CD4-positive, alpha-beta memory T cell (primary cell): ENCODE results near the gene SLC9A1. TPM values are rescaled to one million over a fixed set of nuclear protein-coding genes. Genes with fewer than 3 reads are reported as not detected.
"Not testable (repeated sequence)": the region's sequence is repeated elsewhere in the genome, so short reads cannot be mapped to it uniquely, and the experiment has no call there.

Experiments
- CTCF ChIA-PET: fragments of 350-600 bp; sonication (Branson Sonifier 250); formaldehyde crosslinking; loops from one replicate; lab custom pipeline; 2021; ENCODE audit warnings: inconsistent platforms; ENCODE audit not compliant: partially characterized antibody; lab: Charles Lee
- POLR2A ChIA-PET: fragments of 350-600 bp; sonication (Branson Sonifier 250); formaldehyde crosslinking; loops from one replicate; lab custom pipeline; 2021; ENCODE audit not compliant: partially characterized antibody; lab: Charles Lee
- DNase-seq, 5 donors: peaks; one replicate each; pipeline versions ENCODE4 v3.0.0 to v3.0.0-alpha.2; 2020 to 2022; ENCODE audit warnings: mixed read lengths in 1 of 5
- H3K27ac ChIP-seq: one replicate; pipeline ENCODE4 v1.7.0; 2013; ENCODE audit warnings: low read depth, low read length
- H3K27me3 ChIP-seq: 2 replicates; pipeline ENCODE4 v1.7.0; 2013; ENCODE audit warnings: mild to moderate bottlenecking, low read length, moderate library complexity; ENCODE audit not compliant: insufficient read depth
- H3K36me3 ChIP-seq: 2 replicates; pipeline ENCODE4 v1.7.0; 2013; ENCODE audit warnings: mild to moderate bottlenecking, low read length, moderate library complexity; ENCODE audit not compliant: insufficient read depth
- H3K4me1 ChIP-seq: 2 replicates; pipeline ENCODE4 v1.7.0; 2013; ENCODE audit warnings: mild to moderate bottlenecking, low read length, moderate library complexity; ENCODE audit not compliant: insufficient read depth
- H3K4me3 ChIP-seq, 2 donors: one replicate each; pipeline ENCODE4 v1.7.0; 2013; ENCODE audit warnings: low read length in 2 of 2, mild to moderate bottlenecking in 1 of 2
- H3K9me3 ChIP-seq, 2 donors: one replicate each; pipeline ENCODE4 v1.7.0; 2013; ENCODE audit warnings: low read length in 2 of 2, control low read depth in 1 of 2; ENCODE audit not compliant: control insufficient read depth in 1 of 2
- H3K27ac Mint-ChIP-seq, 7 donors: one replicate each; pipeline ENCODE4 v1.8.0; 2020 to 2021; ENCODE audit warnings: mixed read lengths in 7 of 7, mild to moderate bottlenecking in 6 of 7, inconsistent platforms in 3 of 7, moderate library complexity in 3 of 7
- H3K27me3 Mint-ChIP-seq, 2 donors: one replicate each; pipeline ENCODE4 v1.8.0; 2020 to 2021; ENCODE audit warnings: mixed read lengths in 2 of 2
- H3K36me3 Mint-ChIP-seq, 2 donors: one replicate each; pipeline ENCODE4 v1.8.0; 2020 to 2021; ENCODE audit warnings: mixed read lengths in 2 of 2, inconsistent platforms in 1 of 2, mild to moderate bottlenecking in 1 of 2
- H3K4me1 Mint-ChIP-seq, 4 donors: one replicate each; pipeline ENCODE4 v1.8.0; 2020 to 2021; ENCODE audit warnings: mixed read lengths in 4 of 4, mild to moderate bottlenecking in 1 of 4
- H3K4me3 Mint-ChIP-seq, 8 donors: one replicate each; pipeline ENCODE4 v1.8.0; 2020 to 2021; ENCODE audit warnings: mixed read lengths in 8 of 8, mild to moderate bottlenecking in 7 of 8, moderate library complexity in 6 of 8, inconsistent platforms in 3 of 8
- H3K9me3 Mint-ChIP-seq, 8 donors: one replicate each; pipeline ENCODE4 v1.8.0; 2020 to 2021; ENCODE audit warnings: mixed read lengths in 8 of 8, mild to moderate bottlenecking in 5 of 8, inconsistent platforms in 3 of 8, moderate library complexity in 1 of 8
- intact Hi-C: fragments of 100-400 bp; cut with micrococcal nuclease; formaldehyde crosslinking; loops from one replicate; pipeline ENCODE4 v1.15.1; 2023
- polyA plus RNA-seq, 2 donors: library from polyadenylated mRNA; unstranded; fragments of 300-500 nt; fragmentation: Illumina TruSeq; gene quantifications; one replicate each; pipeline ENCODE4 v1.2.3, GENCODE V29; 2021
- total RNA-seq, 2 experiments: library from RNA; stranded (reverse); gene quantifications; one replicate each; pipeline ENCODE4 v1.2.3, GENCODE V29; 2021

The SLC9A1 gene
- total and polyA plus RNA-seq, 4 experiments from 2014 or later = 2.1 to 15.0 (median 12.3) TPM

DNA sequence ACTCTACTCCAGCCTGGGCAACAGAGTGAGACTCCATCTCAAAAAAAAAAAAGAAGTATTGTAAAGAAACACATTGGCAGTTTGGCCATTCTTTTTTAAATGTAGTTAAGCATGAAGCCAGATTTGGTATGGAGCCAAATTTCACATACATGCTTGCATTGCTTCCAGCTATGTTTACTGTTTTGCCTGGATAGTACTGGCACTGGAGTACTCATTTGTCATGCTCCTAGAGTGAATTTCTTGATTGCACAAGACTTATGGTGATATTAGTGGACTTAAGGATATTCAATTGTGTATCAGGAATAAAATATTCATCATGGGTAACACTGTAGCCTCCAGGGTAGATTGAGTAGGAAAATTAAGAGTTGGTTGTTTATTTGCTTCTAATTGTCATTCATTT, 24.5 kb upstream of the SLC9A1 start:
- ChIA-PET POLR2A (no interaction called here), CTCF (interaction anchor here (1.2 kb wide), 1 partner anchor 182 kb away, joined by 3 read pairs; no protein-coding TSS in a partner anchor)
- DNase-seq = no peak
- Histone ChIP-seq H3K36me3 (no peaks in the 10 kb centered on the region), H3K9me3 (no peaks in the 10 kb centered on the region), H3K4me3 (no peak overlapping the region), H3K4me1 (no peaks in the 10 kb centered on the region), H3K27ac (no peak overlapping the region), H3K27me3 (no peaks in the 10 kb centered on the region)
- Mint-ChIP-seq H3K27ac (no peak overlapping the region), H3K36me3 (no peaks in the 10 kb centered on the region), H3K27me3 (no peaks in the 10 kb centered on the region), H3K9me3 (peaks cover 0 to 23% (median 7%) of the 10 kb centered on the region in 8 donors), H3K4me3 (no peak overlapping the region), H3K4me1 (no peaks in the 10 kb centered on the region)
- intact Hi-C loops = no loop called here

- peaks cover 0 to 12% (median 0%) of the 10 kb centered on the region in 8 donors for H3K9me3 Mint-ChIP-seq
- H3K27me3 Mint-ChIP-seq = no peaks in the 10 kb centered on the region
- Histone ChIP-seq H3K27me3 (no peaks in the 10 kb centered on the region), H3K27ac (no peak overlapping the region), H3K9me3 (no peaks in the 10 kb centered on the region), H3K36me3 (no peaks in the 10 kb centered on the region), H3K4me3 (no peak overlapping the region), H3K4me1 (no peaks in the 10 kb centered on the region)
- no peaks in the 10 kb centered on the region for H3K36me3 Mint-ChIP-seq
- ChIA-PET POLR2A (no interaction called here), CTCF (no interaction called here)
- no peak for DNase-seq
- intact Hi-C loops = no loop called here
- no peak overlapping the region for H3K4me3 Mint-ChIP-seq
- H3K27ac Mint-ChIP-seq = no peak overlapping the region
- no peaks in the 10 kb centered on the region for H3K4me1 Mint-ChIP-seq
Observed at GRCh38 chr1:27176954-27177353, 22.0 kb upstream of the SLC9A1 start.

GRCh38 chr1:27176323-27176722, 21.4 kb upstream of the SLC9A1 start:
- H3K36me3 ChIP-seq = no peaks in the 10 kb centered on the region
- Mint-ChIP-seq H3K4me3 (no peak overlapping the region), H3K27me3 (no peaks in the 10 kb centered on the region), H3K9me3 (peaks cover 0 to 12% (median 0%) of the 10 kb centered on the region in 8 donors), H3K36me3 (no peaks in the 10 kb centered on the region), H3K27ac (no peak overlapping the region), H3K4me1 (no peaks in the 10 kb centered on the region)
- no peaks in the 10 kb centered on the region for H3K4me1 ChIP-seq
- H3K27ac ChIP-seq = no peak overlapping the region
- intact Hi-C loops = no loop called here
- ChIA-PET POLR2A (no interaction called here), CTCF (interaction anchor here (1.3 kb wide), 1 partner anchor 20 kb away, joined by 5 read pairs; no protein-coding TSS in a partner anchor)
- no peak overlapping the region for H3K4me3 ChIP-seq
- no peaks in the 10 kb centered on the region for H3K27me3 ChIP-seq
- no peak for DNase-seq
- H3K9me3 ChIP-seq = no peaks in the 10 kb centered on the region

DNA sequence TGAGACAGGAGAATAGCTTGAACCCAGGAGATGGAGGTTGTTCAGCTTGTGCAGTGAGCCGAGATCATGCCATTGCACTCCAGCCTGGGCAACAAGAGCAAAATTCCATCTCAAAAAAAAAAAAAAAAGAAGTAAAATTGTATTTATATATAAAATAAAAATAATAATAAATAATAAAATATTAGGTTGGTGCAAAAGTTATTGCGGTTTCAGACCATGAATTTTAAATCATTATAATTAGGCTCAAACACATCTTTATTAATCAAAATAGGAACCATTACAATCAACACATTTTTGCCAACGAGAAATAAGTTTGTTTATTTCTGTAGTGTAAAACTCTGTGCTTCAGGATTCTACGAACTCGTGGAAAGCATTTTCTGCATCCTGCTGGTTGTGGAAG, 18.1 kb upstream of the SLC9A1 start:
- H3K9me3 ChIP-seq, DNase-seq, H3K27ac Mint-ChIP-seq, H3K27ac ChIP-seq, H3K36me3 Mint-ChIP-seq, H3K4me3 Mint-ChIP-seq, POLR2A ChIA-PET, H3K36me3 ChIP-seq, H3K9me3 Mint-ChIP-seq, H3K27me3 Mint-ChIP-seq, intact Hi-C loops, H3K4me1 Mint-ChIP-seq, H3K4me1 ChIP-seq, H3K4me3 ChIP-seq, H3K27me3 ChIP-seq: not testable (repeated sequence)
- CTCF ChIA-PET = interaction anchor here (1.2 kb wide), 1 partner anchor 61 kb away, joined by 3 read pairs; no protein-coding TSS in a partner anchor

DNA sequence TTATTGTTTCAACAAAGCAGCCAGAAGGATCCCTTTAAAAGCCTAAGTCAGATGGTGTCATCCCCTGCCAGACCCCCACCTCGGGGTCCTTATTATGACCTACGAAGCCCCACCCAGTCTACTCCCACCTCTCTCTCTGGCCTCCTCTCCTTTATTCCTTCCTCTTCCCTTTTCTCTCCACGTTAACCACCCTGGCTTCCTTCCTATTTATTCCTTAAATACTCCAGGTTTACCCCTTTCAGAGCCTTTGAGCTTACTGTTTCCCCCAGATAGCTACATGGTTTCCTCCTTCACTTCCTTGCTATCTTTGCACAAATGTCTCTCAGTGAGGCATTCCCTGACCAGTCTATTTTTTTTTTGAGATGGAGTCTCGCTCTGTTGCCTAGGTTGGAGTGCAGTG, 12.0 kb upstream of the SLC9A1 start:
- Mint-ChIP-seq H3K36me3 (no peaks in the 10 kb centered on the region), H3K27ac (no peak overlapping the region), H3K4me3 (no peak overlapping the region), H3K27me3 (no peaks in the 10 kb centered on the region), H3K4me1 (peaks cover 3 to 4% (median 4%) of the 10 kb centered on the region in 4 donors), H3K9me3 (no peaks in the 10 kb centered on the region)
- H3K9me3 ChIP-seq = no peaks in the 10 kb centered on the region
- CTCF ChIA-PET = interaction anchor here (1.5 kb wide), 1 partner anchor 12 kb away, joined by 3 read pairs; no protein-coding TSS in a partner anchor
- no peaks in the 10 kb centered on the region for H3K27me3 ChIP-seq
- no peak overlapping the region for H3K4me3 ChIP-seq
- H3K4me1 ChIP-seq = peaks cover 3% of the 10 kb centered on the region
- POLR2A ChIA-PET = no interaction called here
- intact Hi-C loops = no loop called here
- no peak overlapping the region for H3K27ac ChIP-seq
- DNase-seq = no peak
- no peaks in the 10 kb centered on the region for H3K36me3 ChIP-seq

- ChIA-PET POLR2A (no interaction called here), CTCF (interaction anchor here (1.2 to 1.3 kb wide), 2 partner anchors 31 to 32 kb away, joined by 3 to 4 read pairs; no protein-coding TSS in a partner anchor)
- no peaks in the 10 kb centered on the region for H3K36me3 ChIP-seq
- H3K27ac ChIP-seq = no peak overlapping the region
- H3K27me3 ChIP-seq = no peaks in the 10 kb centered on the region
- H3K9me3 ChIP-seq = no peaks in the 10 kb centered on the region
- Mint-ChIP-seq H3K4me1 (peaks cover 6 to 10% (median 9%) of the 10 kb centered on the region in 4 donors), H3K27me3 (no peaks in the 10 kb centered on the region), H3K36me3 (no peaks in the 10 kb centered on the region), H3K27ac (no peak overlapping the region), H3K4me3 (no peak overlapping the region), H3K9me3 (no peaks in the 10 kb centered on the region)
- no peak for DNase-seq
- intact Hi-C loops = no loop called here
- H3K4me3 ChIP-seq = no peak overlapping the region
- H3K4me1 ChIP-seq = peaks cover 8% of the 10 kb centered on the region
Observed at GRCh38 chr1:27166351-27166802, 11.5 kb upstream of the SLC9A1 start.

DNA sequence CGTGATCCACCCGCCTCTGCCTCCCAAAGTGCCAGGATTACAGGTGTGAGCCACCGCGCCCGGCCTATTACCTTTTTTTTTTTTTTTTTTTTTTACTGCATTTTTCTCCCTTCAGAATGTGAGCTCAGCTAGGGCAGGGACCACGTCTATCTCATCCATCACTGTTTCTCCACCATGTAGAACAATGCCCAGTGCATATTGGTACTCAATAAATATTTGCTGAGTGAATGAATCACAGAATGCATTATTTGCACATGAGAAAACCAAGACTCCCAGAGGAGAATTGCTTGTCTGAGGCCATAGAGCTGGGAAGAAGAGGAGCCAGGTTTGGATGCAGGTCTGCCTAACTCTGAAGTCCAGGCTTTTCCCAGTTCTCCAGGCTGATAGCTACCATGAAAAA, 8.2 kb upstream of the SLC9A1 start:
- Mint-ChIP-seq H3K4me3 (no peak overlapping the region), H3K27ac (no peak overlapping the region), H3K4me1 (peaks cover 6 to 11% (median 10%) of the 10 kb centered on the region in 4 donors), H3K36me3 (no peaks in the 10 kb centered on the region), H3K27me3 (no peaks in the 10 kb centered on the region), H3K9me3 (no peaks in the 10 kb centered on the region)
- ChIA-PET CTCF (interaction anchor here (0.7 to 2.4 kb wide), 3 partner anchors 34 to 428 kb away, joined by 3 to 12 read pairs (median 3); no protein-coding TSS in a partner anchor), POLR2A (no interaction called here)
- no peak overlapping the region for H3K4me3 ChIP-seq
- no peaks in the 10 kb centered on the region for H3K36me3 ChIP-seq
- intact Hi-C loops = no loop called here
- no peaks in the 10 kb centered on the region for H3K27me3 ChIP-seq
- no peaks in the 10 kb centered on the region for H3K9me3 ChIP-seq
- no peak overlapping the region for H3K27ac ChIP-seq
- no peak for DNase-seq
- H3K4me1 ChIP-seq = peaks cover 9% of the 10 kb centered on the region
